ENCODE data around the gene TMEM236.
A peak's percentile ranks its signal among the peaks of the same experiment; 100 is the strongest.

Gene TMEM236

DNA sequence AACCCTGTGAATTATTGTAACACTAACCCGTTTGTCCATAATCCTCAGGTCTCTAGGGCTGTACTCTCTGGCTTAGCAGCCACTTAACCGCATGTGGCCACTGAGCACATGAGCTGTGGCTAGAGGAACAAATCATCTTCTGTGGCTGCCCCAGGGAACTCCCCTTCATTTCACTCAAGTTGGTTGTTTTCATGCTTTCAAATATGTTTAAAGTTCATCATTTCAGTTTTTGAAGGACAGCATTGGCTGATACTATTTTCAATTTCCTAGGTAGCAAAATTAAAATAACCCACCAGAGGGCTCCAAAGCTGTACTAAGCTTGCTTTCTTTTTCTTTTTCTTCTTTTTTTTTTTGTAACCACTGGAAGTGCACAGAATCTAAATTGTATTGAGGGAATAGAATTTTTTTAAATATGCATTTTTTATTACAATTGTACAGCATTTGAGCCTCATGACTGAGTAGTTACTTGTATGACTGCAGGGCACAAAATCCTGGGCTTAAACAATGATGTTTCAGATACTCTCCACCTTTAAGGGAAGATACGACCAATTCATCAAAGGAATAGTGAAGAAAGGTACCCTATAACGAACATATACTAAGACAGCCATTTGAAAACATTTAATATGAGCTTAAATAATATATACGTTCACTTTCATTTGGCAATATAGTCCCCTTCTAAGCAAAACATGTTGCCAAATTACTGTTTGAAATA lies 95.7 kb downstream of the TMEM236 start:
- TF ChIP-seq CTCF (IDR thresholded peaks at IDR 0.05; ENCODE audit: low read depth, low read length), result peak; percentile 43
- DNase-seq (ENCODE audit: low read depth in 2 of 2), result peak; percentile 41 to 50
- no peak overlapping the region for H3K4me3 ChIP-seq (replicated peaks in 1 of 2; ENCODE audit: low read depth in 2 of 2, low read length in 2 of 2)

DNA sequence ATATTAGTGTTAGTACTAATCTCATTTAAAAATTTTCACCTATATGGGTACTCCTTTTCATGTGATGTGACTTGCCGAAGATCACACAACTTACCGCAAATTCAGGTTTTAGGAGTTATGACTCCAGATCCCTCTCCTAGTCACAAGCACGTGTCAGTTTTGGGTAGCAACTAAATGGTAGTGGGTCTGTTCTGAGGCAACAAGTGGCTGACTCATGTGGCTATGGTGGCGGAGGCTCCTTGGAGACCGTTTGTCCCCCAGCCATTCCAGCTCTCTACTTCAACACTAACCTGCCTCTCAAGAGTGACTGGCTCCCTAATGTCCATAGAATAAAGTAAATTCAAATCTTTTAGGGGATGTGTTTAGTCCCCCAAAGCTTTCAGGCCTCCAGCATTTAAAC lies 96.6 kb downstream of the TMEM236 start:
- DNase-seq (ENCODE audit: low read depth in 2 of 2), result no peak
- TF ChIP-seq CTCF (IDR thresholded peaks at IDR 0.05; ENCODE audit: low read depth, low read length), result no peak
- no peak overlapping the region for H3K4me3 ChIP-seq (replicated peaks in 1 of 2; ENCODE audit: low read depth in 2 of 2, low read length in 2 of 2)

Measured in cardiac fibroblast (primary cell).